HG03045 (cell line): ENCODE results near the gene BNC2.

Experiments used
- ATAC-seq: cut with Tn5 transposase; IDR thresholded peaks from one replicate; pipeline ENCODE4 v1.9.1; 2021; ENCODE audit warnings: mild to moderate bottlenecking, moderate library complexity; ENCODE audit not compliant: unreplicated experiment

Gene BNC2

GRCh38 chr9:16680541-16680940 lies 189.9 kb downstream of the BNC2 start:
- ATAC-seq, result no peak

GRCh38 chr9:16679327-16679821 lies 191.1 kb downstream of the BNC2 start:
- no peak for ATAC-seq

GRCh38 chr9:16676519-16676918 lies 194.0 kb downstream of the BNC2 start:
- no peak for ATAC-seq

GRCh38 chr9:16675131-16675530 lies 195.3 kb downstream of the BNC2 start:
- ATAC-seq, result no peak

GRCh38 chr9:16673171-16673570 lies 197.3 kb downstream of the BNC2 start:
- ATAC-seq, result no peak

- no peak for ATAC-seq
Observed at GRCh38 chr9:16672501-16672900, 198.0 kb downstream of the BNC2 start.

GRCh38 chr9:16671591-16672137 lies 198.8 kb downstream of the BNC2 start:
- no peak for ATAC-seq

GRCh38 chr9:16670791-16671190 lies 199.7 kb downstream of the BNC2 start:
- ATAC-seq, result no peak

GRCh38 chr9:16668734-16669295 lies 201.7 kb downstream of the BNC2 start:
- no peak for ATAC-seq

GRCh38 chr9:16664211-16664610 lies 206.3 kb downstream of the BNC2 start:
- no peak for ATAC-seq

- ATAC-seq, result no peak
Observed at GRCh38 chr9:16661816-16662215, 208.7 kb downstream of the BNC2 start.

GRCh38 chr9:16659096-16659495 lies 211.4 kb downstream of the BNC2 start:
- ATAC-seq, result no peak

- no peak for ATAC-seq
Observed at GRCh38 chr9:16656432-16657169, 213.9 kb downstream of the BNC2 start.

- ATAC-seq, result no peak
Observed at GRCh38 chr9:16654596-16655126, 215.8 kb downstream of the BNC2 start.

GRCh38 chr9:16653491-16654399 lies 216.7 kb downstream of the BNC2 start:
- ATAC-seq, result no peak

GRCh38 chr9:16652582-16652981 lies 217.9 kb downstream of the BNC2 start:
- no peak for ATAC-seq

- no peak for ATAC-seq
Observed at GRCh38 chr9:16651446-16651964, 219.0 kb downstream of the BNC2 start.

- ATAC-seq, result no peak
Observed at GRCh38 chr9:16645970-16646369, 224.5 kb downstream of the BNC2 start.

- ATAC-seq, result no peak
Observed at GRCh38 chr9:16642421-16643109, 227.9 kb downstream of the BNC2 start.

GRCh38 chr9:16640649-16641048 lies 229.8 kb downstream of the BNC2 start:
- ATAC-seq, result no peak
